Calu3 (cell line): ENCODE measurements around the gene RNU11. TPM values are rescaled to one million over a fixed set of nuclear protein-coding genes. Genes with fewer than 3 reads are reported as not detected.
"Not testable (repeated sequence)": the region's sequence is repeated elsewhere in the genome, so short reads cannot be mapped to it uniquely, and the experiment has no call there.

Experiments
- BruUV-seq: library from RNA; stranded (reverse); fragments of 400-500 nt; replicated peaks from 2 replicates; lab custom pipeline; 2021; lab: Mats Ljungman, UMichigan
- CTCF ChIA-PET: fragments of 300-600 bp; sonication (Branson Sonifier 250); formaldehyde crosslinking; loops from one replicate; lab custom pipeline; 2022; ENCODE audit warnings: antibody characterized with exemption; lab: Charles Lee
- DNase-seq: peaks from one replicate; pipeline ENCODE4 v3.0.0; 2022
- H3K27ac Mint-ChIP-seq: one replicate; pipeline ENCODE4 v1.8.0; 2022; ENCODE audit warnings: mixed read lengths; ENCODE audit not compliant: unreplicated experiment
- H3K27me3 Mint-ChIP-seq: one replicate; pipeline ENCODE4 v1.8.0; 2022; ENCODE audit warnings: mixed read lengths; ENCODE audit not compliant: unreplicated experiment
- H3K36me3 Mint-ChIP-seq: one replicate; pipeline ENCODE4 v1.8.0; 2022; ENCODE audit warnings: mild to moderate bottlenecking, moderate library complexity, mixed read lengths; ENCODE audit not compliant: insufficient read depth, unreplicated experiment
- H3K4me1 Mint-ChIP-seq: one replicate; pipeline ENCODE4 v1.8.0; 2022; ENCODE audit warnings: mild to moderate bottlenecking, low read depth, mixed read lengths; ENCODE audit not compliant: unreplicated experiment
- H3K4me3 Mint-ChIP-seq: one replicate; pipeline ENCODE4 v1.8.0; 2022; ENCODE audit warnings: mild to moderate bottlenecking, low read depth, moderate library complexity, mixed read lengths; ENCODE audit not compliant: unreplicated experiment
- H3K9me3 Mint-ChIP-seq: one replicate; pipeline ENCODE4 v1.8.0; 2022; ENCODE audit warnings: low read depth, mixed read lengths; ENCODE audit not compliant: unreplicated experiment
- CTCF ChIP-seq: fragments of 200-600 bp; IDR thresholded peaks from one replicate; pipeline ENCODE4 v1.8.0; 2022; ENCODE audit warnings: antibody characterized with exemption; ENCODE audit not compliant: unreplicated experiment
- intact Hi-C: fragments of 100-400 bp; cut with micrococcal nuclease; formaldehyde crosslinking; loops from one replicate; pipeline ENCODE4 v1.10.0; 2022; ENCODE audit not compliant: unreplicated experiment
- total RNA-seq: library from RNA; stranded (reverse); gene quantifications from 2 replicates; pipeline ENCODE4 v1.2.3, GENCODE V29; 2022

The RNU11 gene
- total RNA-seq, 1 experiment from 2014 or later: not detected

GRCh38 chr1:28644494-28644893, 3.9 kb upstream of the RNU11 start:
- TF ChIP-seq CTCF: no peak
- intact Hi-C loops: no loop called here
- Mint-ChIP-seq H3K36me3 (peaks cover 46% of the 10 kb centered on the region), H3K27ac (peak overlapping the region; percentile 87), H3K4me3 (peak overlapping the region; percentile 96), H3K27me3 (no peaks in the 10 kb centered on the region), H3K4me1 (peaks cover 33% of the 10 kb centered on the region), H3K9me3 (no peaks in the 10 kb centered on the region)
- CTCF ChIA-PET: interaction anchor here (0.7 kb wide), 1 partner anchor 316 kb away, joined by 3 read pairs; the partner anchor contains the start of gene MED18
- no TSS peak for BruUV-seq
- DNase-seq: no peak

DNA sequence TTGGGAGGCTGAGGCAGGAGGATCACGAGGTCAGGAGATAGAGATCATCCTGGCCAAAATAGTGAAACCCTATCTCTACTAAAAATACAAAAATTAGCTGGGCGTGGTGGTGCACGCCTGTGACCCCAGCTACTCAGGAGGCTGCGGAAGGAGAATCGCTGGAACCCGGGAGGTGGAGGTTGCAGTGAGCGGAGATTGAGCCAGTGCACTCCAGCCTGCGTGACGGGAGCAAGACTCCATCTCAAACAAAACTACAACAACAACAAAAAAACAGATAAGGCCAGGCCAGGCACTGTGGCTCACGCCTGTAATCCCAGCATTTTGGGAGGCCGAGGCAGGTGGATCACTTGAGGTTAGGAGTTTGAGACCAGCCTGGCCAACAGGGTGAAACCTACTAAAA, 3.0 kb upstream of the RNU11 start:
- CTCF ChIA-PET: interaction anchor here (0.6 kb wide), 1 partner anchor 131 kb away, joined by 5 read pairs; no protein-coding TSS in a partner anchor
- H3K4me1 Mint-ChIP-seq: peaks cover 33% of the 10 kb centered on the region
- H3K9me3 Mint-ChIP-seq, BruUV-seq, H3K27ac Mint-ChIP-seq, H3K27me3 Mint-ChIP-seq, H3K4me3 Mint-ChIP-seq, DNase-seq: not testable (repeated sequence)
- H3K36me3 Mint-ChIP-seq: peaks cover 47% of the 10 kb centered on the region
- intact Hi-C loops: loop anchor here (5.0 kb wide), 1 partner anchor 92 kb away; the partner anchor contains the start of gene YTHDF2

DNA sequence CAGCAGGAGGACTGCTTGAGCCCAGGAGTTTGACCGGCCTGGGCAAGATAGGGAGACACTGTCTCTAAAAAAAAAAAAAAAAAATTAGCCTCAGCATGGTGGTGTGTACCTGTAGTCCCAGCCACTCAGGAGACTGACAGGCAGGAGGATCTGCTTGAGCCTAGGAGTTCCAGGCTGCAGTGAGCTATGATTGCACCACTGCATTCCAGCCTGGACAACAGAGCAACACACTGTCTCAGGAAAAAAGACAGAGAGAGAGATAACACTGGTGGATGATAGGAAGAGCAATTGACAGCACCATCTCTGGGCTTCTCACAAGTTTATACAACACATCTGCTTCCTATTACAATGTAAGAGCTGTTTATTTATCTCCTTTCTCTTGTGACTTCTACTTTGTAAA, 2.4 kb upstream of the RNU11 start:
- H3K9me3 Mint-ChIP-seq: no peaks in the 10 kb centered on the region
- peaks cover 47% of the 10 kb centered on the region for H3K36me3 Mint-ChIP-seq
- BruUV-seq: no TSS peak
- CTCF ChIA-PET: interaction anchor here (0.6 to 0.7 kb wide), 4 partner anchors 44 to 305 kb away, joined by 3 to 5 read pairs (median 4); no protein-coding TSS in a partner anchor
- no peak overlapping the region for H3K4me3 Mint-ChIP-seq
- intact Hi-C loops: loop anchor here (5.0 kb wide), 1 partner anchor 91 kb away; the partner anchor contains the start of gene YTHDF2
- no peaks in the 10 kb centered on the region for H3K27me3 Mint-ChIP-seq
- no peak overlapping the region for H3K27ac Mint-ChIP-seq
- no peak for DNase-seq
- no peak for TF ChIP-seq CTCF
- H3K4me1 Mint-ChIP-seq: peaks cover 33% of the 10 kb centered on the region

DNA sequence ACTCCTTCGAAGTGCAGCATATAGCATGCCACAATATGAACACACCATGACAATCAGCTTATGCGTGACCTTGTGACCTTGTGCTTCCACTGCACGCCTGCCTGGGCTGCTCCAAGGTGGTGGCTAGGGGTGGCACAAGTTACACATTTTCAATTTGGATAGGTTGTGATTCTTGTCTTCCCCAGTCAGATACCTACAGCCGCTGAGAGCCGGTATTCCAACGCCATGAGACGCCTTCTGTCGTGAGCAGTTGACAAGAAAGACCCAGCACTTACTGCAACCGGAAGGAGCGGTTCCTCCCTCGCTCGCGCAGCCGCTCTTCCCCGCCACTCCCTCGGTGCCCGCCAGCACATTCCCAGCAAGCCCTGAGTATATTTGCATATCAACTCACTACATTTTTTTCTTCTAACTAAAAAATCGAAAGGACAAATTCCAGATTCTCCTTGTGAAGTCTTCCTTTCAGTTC, 359 bp upstream of the RNU11 start:
- H3K27me3 Mint-ChIP-seq: no peaks in the 10 kb centered on the region
- no TSS peak for BruUV-seq
- intact Hi-C loops: loop anchor here (5.0 kb wide), 1 partner anchor 89 kb away; the partner anchor contains the start of gene YTHDF2
- no peak for TF ChIP-seq CTCF
- peaks cover 25% of the 10 kb centered on the region for H3K4me1 Mint-ChIP-seq
- CTCF ChIA-PET: interaction anchor here (0.6 to 1.3 kb wide), 7 partner anchors 21 to 463 kb away, joined by 3 to 7 read pairs (median 4); partner anchors contain the start of genes GMEB1 and YTHDF2
- H3K4me3 Mint-ChIP-seq: peak overlapping the region; percentile 71
- no peaks in the 10 kb centered on the region for H3K9me3 Mint-ChIP-seq
- peaks cover 34% of the 10 kb centered on the region for H3K36me3 Mint-ChIP-seq
- DNase-seq: peak; percentile 89
- H3K27ac Mint-ChIP-seq: peak overlapping the region; percentile 100

DNA sequence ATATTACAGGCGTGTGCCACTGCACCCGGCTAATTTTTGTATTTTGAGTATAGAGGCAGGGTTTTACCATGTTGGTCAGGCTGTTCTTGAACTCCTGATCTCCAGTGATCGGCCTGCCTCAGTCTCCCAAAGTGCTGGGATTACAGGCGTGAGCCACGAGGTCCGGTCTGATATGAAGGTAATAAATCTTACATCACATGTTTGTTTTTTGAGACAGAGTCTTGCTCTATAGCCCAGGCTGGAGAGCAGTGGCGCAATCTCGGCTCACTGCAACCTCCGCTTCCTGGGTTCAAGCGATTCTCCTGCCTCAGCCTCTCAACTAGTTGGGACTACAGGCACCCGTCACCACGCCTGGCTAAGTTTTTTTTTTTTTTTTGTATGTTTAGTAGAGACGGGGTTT, 4.7 kb downstream of the RNU11 start:
- H3K27ac Mint-ChIP-seq, H3K4me1 Mint-ChIP-seq, DNase-seq, CTCF ChIA-PET, H3K27me3 Mint-ChIP-seq, intact Hi-C loops, H3K4me3 Mint-ChIP-seq, BruUV-seq, H3K9me3 Mint-ChIP-seq: not testable (repeated sequence)
- peaks cover 15% of the 10 kb centered on the region for H3K36me3 Mint-ChIP-seq

DNA sequence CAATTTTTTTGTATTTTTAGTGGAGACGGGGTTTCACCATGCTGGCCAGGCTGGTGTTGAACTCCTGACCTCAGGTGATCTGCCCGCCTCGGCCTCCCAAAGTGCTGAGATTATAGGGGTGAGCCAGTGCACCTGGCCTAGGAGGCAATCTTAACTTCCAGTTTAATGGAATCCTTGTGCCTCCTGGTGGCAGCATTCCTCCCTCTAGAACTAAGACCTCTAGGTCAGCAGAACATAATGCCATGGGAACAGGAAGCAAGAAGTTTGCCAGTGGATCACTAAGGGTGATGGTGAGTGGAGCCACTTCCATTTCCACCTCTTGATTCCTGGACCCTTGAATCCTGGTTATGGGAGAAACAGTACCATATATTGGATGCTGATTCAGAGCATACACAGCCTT, 5.5 kb downstream of the RNU11 start:
- intact Hi-C loops, H3K9me3 Mint-ChIP-seq: not testable (repeated sequence)

DNA sequence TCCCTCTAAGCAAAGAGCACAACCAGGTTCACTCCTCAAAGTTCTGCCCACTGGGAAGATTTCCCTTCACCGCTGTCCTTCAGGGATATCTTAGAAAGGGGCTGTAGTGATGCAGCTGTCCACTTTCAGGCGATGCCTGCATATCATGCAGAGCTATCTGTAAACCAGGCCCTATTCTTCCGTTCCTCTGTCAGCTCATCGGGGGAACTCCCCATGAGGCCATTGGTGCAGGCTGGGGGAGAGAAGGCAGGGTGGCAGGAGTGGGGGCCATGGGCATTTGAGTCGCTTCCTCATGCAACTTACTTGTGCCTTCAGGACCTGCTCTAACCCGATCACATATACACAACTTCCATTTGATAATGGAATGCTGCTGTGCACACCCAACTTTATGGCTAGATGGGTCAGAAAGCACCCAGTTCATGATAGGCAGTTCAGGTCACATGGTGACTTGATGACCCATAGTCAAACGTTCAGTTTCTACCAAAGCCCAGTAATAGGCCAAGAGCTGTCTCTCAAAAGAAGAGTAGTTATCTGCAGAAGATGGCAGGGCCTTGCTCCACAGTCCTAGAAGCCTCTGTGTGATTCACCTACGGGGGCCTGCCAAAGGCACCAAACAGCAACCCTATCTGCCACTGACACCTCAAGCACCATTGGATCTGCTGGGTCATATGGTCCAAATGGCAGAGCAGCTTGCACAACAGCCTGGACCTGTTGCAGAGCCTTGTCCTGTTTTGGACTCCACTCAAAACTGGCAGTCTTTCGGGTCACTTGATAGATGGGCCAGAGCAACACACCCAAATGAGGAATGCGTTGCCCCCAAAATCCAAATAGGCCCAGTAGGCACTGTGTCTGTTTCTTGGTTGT, 7.3 kb downstream of the RNU11 start:
- DNase-seq, H3K4me1 Mint-ChIP-seq, H3K27ac Mint-ChIP-seq, BruUV-seq, H3K36me3 Mint-ChIP-seq, H3K4me3 Mint-ChIP-seq, H3K27me3 Mint-ChIP-seq, H3K9me3 Mint-ChIP-seq, intact Hi-C loops: not testable (repeated sequence)
- CTCF ChIA-PET: interaction anchor here (0.8 kb wide), 1 partner anchor 81 kb away, joined by 7 read pairs; the partner anchor contains the start of gene YTHDF2

More for the DNA sequence above, 5.5 kb downstream of the RNU11 start:
- CTCF ChIA-PET, H3K4me3 Mint-ChIP-seq, H3K36me3 Mint-ChIP-seq, BruUV-seq, H3K27me3 Mint-ChIP-seq, H3K27ac Mint-ChIP-seq, H3K4me1 Mint-ChIP-seq: not testable (repeated sequence)
- peak; percentile 38 for DNase-seq
